ENCODE results near the gene ARHGEF25.

DNA sequence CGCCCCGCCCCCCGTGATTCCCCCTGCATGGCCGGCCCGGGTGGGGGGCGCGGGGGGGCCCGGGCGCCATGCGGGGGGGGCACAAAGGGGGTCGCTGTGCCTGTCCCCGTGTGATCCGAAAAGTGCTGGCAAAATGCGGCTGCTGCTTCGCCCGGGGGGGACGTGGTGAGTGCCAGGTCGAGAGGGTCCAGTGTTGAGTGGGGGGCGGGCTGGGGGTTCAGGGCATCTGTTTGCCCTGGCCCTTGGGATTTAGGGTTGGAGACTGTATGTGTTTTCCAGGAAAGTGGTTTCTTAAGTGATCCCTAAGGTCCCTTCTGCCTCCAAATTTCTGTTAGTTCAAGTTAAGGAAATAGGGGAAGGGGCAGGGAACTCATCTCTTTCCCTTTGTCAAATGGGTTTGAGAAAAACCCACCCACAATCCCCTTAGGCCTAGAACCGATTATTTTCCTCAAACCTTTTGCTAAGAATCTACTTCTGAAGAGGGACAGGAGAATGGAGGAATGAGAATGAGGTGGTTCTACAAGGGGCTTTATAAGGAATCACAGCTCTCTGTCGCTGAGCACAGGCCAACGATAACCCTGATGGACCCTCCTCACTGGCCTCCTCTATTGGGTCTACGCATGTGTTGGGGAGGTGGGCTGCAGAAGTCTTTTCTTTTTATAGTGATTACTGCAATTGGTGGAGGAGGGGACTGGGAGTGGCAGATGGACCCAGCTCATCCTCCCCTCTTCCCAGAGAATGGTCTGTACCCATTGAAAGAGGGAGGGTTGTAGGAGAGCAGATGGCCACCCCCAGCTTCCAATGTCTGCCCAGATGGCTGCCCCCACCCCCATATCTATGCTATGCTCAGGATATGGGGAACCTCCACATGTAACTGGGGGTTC lies 834 bp downstream of the ARHGEF25 start:
- TF ChIP-seq, protein P1, sequence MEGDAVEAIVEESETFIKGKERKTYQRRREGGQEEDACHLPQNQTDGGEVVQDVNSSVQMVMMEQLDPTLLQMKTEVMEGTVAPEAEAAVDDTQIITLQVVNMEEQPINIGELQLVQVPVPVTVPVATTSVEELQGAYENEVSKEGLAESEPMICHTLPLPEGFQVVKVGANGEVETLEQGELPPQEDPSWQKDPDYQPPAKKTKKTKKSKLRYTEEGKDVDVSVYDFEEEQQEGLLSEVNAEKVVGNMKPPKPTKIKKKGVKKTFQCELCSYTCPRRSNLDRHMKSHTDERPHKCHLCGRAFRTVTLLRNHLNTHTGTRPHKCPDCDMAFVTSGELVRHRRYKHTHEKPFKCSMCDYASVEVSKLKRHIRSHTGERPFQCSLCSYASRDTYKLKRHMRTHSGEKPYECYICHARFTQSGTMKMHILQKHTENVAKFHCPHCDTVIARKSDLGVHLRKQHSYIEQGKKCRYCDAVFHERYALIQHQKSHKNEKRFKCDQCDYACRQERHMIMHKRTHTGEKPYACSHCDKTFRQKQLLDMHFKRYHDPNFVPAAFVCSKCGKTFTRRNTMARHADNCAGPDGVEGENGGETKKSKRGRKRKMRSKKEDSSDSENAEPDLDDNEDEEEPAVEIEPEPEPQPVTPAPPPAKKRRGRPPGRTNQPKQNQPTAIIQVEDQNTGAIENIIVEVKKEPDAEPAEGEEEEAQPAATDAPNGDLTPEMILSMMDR (IDR thresholded peaks at IDR 0.05) = no peak
- no peak for TF ChIP-seq ZFX (IDR thresholded peaks at IDR 0.05; ENCODE audit: borderline replicate concordance)
